Activated naive CD4-positive, alpha-beta T cell treated with anti-CD3 and anti-CD28 coated beads for 36 hours (primary cell): ENCODE results near the gene HBE1. TPM values are rescaled to one million over a fixed set of nuclear protein-coding genes. Genes with fewer than 3 reads are reported as not detected.

Experiments
- CTCF ChIA-PET: fragments of 350-600 bp; sonication (Branson Sonifier 250); formaldehyde crosslinking; loops from one replicate; lab custom pipeline; 2021; ENCODE audit warnings: antibody characterized with exemption; lab: Charles Lee
- DNase-seq: peaks from one replicate; pipeline ENCODE4 v3.0.0-alpha.2; 2020
- H3K27ac Mint-ChIP-seq: one replicate; pipeline ENCODE4 v1.8.0; 2021; ENCODE audit warnings: mild to moderate bottlenecking, mixed read lengths
- H3K27me3 Mint-ChIP-seq: one replicate; pipeline ENCODE4 v1.8.0; 2021; ENCODE audit warnings: low read depth, mixed read lengths
- H3K36me3 Mint-ChIP-seq: one replicate; pipeline ENCODE4 v1.8.0; 2021; ENCODE audit warnings: low read depth, mixed read lengths
- H3K4me1 Mint-ChIP-seq: one replicate; pipeline ENCODE4 v1.8.0; 2021; ENCODE audit warnings: low read depth, mixed read lengths
- H3K4me3 Mint-ChIP-seq: one replicate; pipeline ENCODE4 v1.8.0; 2021; ENCODE audit warnings: mild to moderate bottlenecking, moderate library complexity, mixed read lengths
- H3K9me3 Mint-ChIP-seq: one replicate; pipeline ENCODE4 v1.8.0; 2021; ENCODE audit warnings: mixed read lengths
- intact Hi-C: fragments of 100-400 bp; cut with micrococcal nuclease; formaldehyde crosslinking; loops from one replicate; pipeline ENCODE4 v1.15.1; 2023
- total RNA-seq, 2 experiments: library from RNA; stranded (reverse); gene quantifications; one replicate each; pipeline ENCODE4 v1.2.3, GENCODE V29; 2021

Gene HBE1
- total RNA-seq, 2 experiments from 2014 or later, result not detected

GRCh38 chr11:5224538-5225479 is 44.9 kb downstream of the HBE1 start:
- Mint-ChIP-seq H3K4me3 (no peak overlapping the region), H3K27me3 (no peaks in the 10 kb centered on the region), H3K27ac (no peak overlapping the region), H3K4me1 (no peaks in the 10 kb centered on the region), H3K9me3 (no peaks in the 10 kb centered on the region), H3K36me3 (no peaks in the 10 kb centered on the region)
- intact Hi-C loops, result no loop called here
- CTCF ChIA-PET, result no interaction called here
- no peak for DNase-seq

GRCh38 chr11:5223686-5224085 is 46.1 kb downstream of the HBE1 start:
- Mint-ChIP-seq H3K4me1 (no peaks in the 10 kb centered on the region), H3K27ac (no peak overlapping the region), H3K4me3 (no peak overlapping the region), H3K27me3 (no peaks in the 10 kb centered on the region), H3K9me3 (no peaks in the 10 kb centered on the region), H3K36me3 (no peaks in the 10 kb centered on the region)
- intact Hi-C loops, result no loop called here
- DNase-seq, result no peak
- CTCF ChIA-PET, result no interaction called here

- Mint-ChIP-seq H3K4me3 (no peak overlapping the region), H3K27me3 (no peaks in the 10 kb centered on the region), H3K9me3 (no peaks in the 10 kb centered on the region), H3K4me1 (no peaks in the 10 kb centered on the region), H3K36me3 (no peaks in the 10 kb centered on the region), H3K27ac (no peak overlapping the region)
- DNase-seq, result no peak
- intact Hi-C loops, result no loop called here
- CTCF ChIA-PET, result no interaction called here
Measured at GRCh38 chr11:5223146-5223545, 46.6 kb downstream of the HBE1 start.

Other genes starting within 250 kb of the HBE1 start
- not detected for gene OR52J3, start 223.4 kb downstream of the HBE1 start, total RNA-seq
- gene OR52E2, start 210.3 kb downstream of the HBE1 start, total RNA-seq, result not detected
- not detected for gene OR52E1, start 200.4 kb downstream of the HBE1 start, total RNA-seq
- not detected for gene OR52A5, start 131.6 kb downstream of the HBE1 start, total RNA-seq
- not detected for gene OR52A1, start 115.2 kb downstream of the HBE1 start, total RNA-seq
- gene OR51V1, start 69.3 kb downstream of the HBE1 start, total RNA-seq, result not detected
- not detected for gene HBB, start 42.9 kb downstream of the HBE1 start, total RNA-seq
- gene HBD, start 35.5 kb downstream of the HBE1 start, total RNA-seq, result not detected
- not detected for gene HBG1, start 20.1 kb downstream of the HBE1 start, total RNA-seq
- gene HBG2, start 15.2 kb downstream of the HBE1 start, total RNA-seq, result not detected
- gene OR51B4, start 32.0 kb upstream of the HBE1 start, total RNA-seq, result not detected
- not detected for gene OR51B2, start 54.4 kb upstream of the HBE1 start, total RNA-seq
- gene OR51B5, start 73.6 kb upstream of the HBE1 start, total RNA-seq, result not detected
- not detected for gene OR51B6, start 81.6 kb upstream of the HBE1 start, total RNA-seq
- not detected for gene OR51M1, start 113.9 kb upstream of the HBE1 start, total RNA-seq
- gene OR51Q1, start 152.2 kb upstream of the HBE1 start, total RNA-seq, result not detected
- gene OR51I1, start 171.6 kb upstream of the HBE1 start, total RNA-seq, result not detected
- not detected for gene OR51I2, start 179.4 kb upstream of the HBE1 start, total RNA-seq
- not detected for gene OR52D1, start 218.7 kb upstream of the HBE1 start, total RNA-seq
- gene UBQLN3, start 240.0 kb upstream of the HBE1 start, total RNA-seq, result not detected
- under 1 TPM; 0.15 to 0.26 TPM for gene UBQLNL, start 246.8 kb upstream of the HBE1 start, total RNA-seq